ENCODE data around the gene OSBP2.

DNA sequence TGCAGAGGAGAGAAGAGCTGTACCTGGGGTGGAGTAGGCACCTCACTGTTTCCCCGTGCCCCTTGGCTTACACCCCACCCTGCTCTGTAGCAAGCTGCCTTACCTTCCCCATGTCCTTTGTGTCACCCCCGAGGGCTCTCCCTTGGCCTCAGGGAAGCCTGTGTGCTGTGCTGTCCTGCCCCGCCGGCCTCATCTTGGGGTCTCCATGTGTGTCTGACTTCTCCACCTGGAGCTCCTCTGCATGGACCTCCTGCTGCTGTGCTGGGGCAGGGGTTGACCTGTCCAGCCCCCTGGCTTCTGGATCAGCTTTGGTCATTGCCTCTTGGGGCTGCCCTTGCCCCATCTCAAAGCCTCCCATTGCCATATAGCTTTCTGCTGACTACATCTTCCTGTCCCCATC is 59.8 kb downstream of the OSBP2 start:
- TF ChIP-seq, protein P1, sequence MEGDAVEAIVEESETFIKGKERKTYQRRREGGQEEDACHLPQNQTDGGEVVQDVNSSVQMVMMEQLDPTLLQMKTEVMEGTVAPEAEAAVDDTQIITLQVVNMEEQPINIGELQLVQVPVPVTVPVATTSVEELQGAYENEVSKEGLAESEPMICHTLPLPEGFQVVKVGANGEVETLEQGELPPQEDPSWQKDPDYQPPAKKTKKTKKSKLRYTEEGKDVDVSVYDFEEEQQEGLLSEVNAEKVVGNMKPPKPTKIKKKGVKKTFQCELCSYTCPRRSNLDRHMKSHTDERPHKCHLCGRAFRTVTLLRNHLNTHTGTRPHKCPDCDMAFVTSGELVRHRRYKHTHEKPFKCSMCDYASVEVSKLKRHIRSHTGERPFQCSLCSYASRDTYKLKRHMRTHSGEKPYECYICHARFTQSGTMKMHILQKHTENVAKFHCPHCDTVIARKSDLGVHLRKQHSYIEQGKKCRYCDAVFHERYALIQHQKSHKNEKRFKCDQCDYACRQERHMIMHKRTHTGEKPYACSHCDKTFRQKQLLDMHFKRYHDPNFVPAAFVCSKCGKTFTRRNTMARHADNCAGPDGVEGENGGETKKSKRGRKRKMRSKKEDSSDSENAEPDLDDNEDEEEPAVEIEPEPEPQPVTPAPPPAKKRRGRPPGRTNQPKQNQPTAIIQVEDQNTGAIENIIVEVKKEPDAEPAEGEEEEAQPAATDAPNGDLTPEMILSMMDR (IDR thresholded peaks at IDR 0.05): no peak
- TF ChIP-seq POLR2A (IDR thresholded peaks at IDR 0.05): no peak

All from testis (tissue), 2 donors.